ENCODE results near the gene TTC5.

TTC5 gene

GRCh38 chr14:20305265-20306078 lies at the start of gene TTC5 (continued):
- TF ChIP-seq GFI1B (tag by site-specific recombination; IDR thresholded peaks at IDR 0.05) (no peak), ZNF157 (tag by site-specific recombination; IDR thresholded peaks at IDR 0.05) (no peak), ZNF133 (tag by site-specific recombination; IDR thresholded peaks at IDR 0.05) (no peak), ZNF433 (tag by site-specific recombination; IDR thresholded peaks at IDR 0.05; ENCODE audit: low read depth) (no peak), TSHZ1 (tag by site-specific recombination; IDR thresholded peaks at IDR 0.05; ENCODE audit: borderline replicate concordance) (no peak), PBX3 (CRISPR knock-in tag; IDR thresholded peaks at IDR 0.05) (no peak), ZBTB1 (tag by site-specific recombination; IDR thresholded peaks at IDR 0.05) (no peak), ZNF416 (tag by site-specific recombination; IDR thresholded peaks at IDR 0.05) (no peak), ZIC2 (tag by site-specific recombination; IDR thresholded peaks at IDR 0.05) (no peak; the same call in 1 of the 2 replicates), BCL11A (tag by site-specific recombination; IDR thresholded peaks at IDR 0.05; ENCODE audit: low read depth) (no peak), KLF1 (tag by site-specific recombination; IDR thresholded peaks at IDR 0.05) (peak; percentile 14; the same call in 1 of the 2 replicates), ZNF138 (tag by site-specific recombination; IDR thresholded peaks at IDR 0.05; ENCODE audit: borderline replicate concordance) (no peak), OSR2 (tag by site-specific recombination; IDR thresholded peaks at IDR 0.05) (no peak), ZNF449 (tag by site-specific recombination; IDR thresholded peaks at IDR 0.05) (peak; percentile 60), ZNF121 (tag by site-specific recombination; IDR thresholded peaks at IDR 0.05) (no peak), ZNF561 (tag by site-specific recombination; IDR thresholded peaks at IDR 0.05; ENCODE audit: borderline replicate concordance) (0 out of 2 replicates have a peak, but pooled peaks have one; percentile 44), ZEB2 (tag by site-specific recombination; IDR thresholded peaks at IDR 0.05) (peak; percentile 71), ZNF19 (tag by site-specific recombination; IDR thresholded peaks at IDR 0.05; ENCODE audit: low read depth) (no peak), ZNF514 (tag by site-specific recombination; IDR thresholded peaks at IDR 0.05) (no peak), ZNF521 (tag by site-specific recombination; IDR thresholded peaks at IDR 0.05) (no peak), ZFP41 (tag by site-specific recombination; IDR thresholded peaks at IDR 0.05; ENCODE audit: borderline replicate concordance) (no peak), ZNF341 (tag by site-specific recombination; IDR thresholded peaks at IDR 0.05; ENCODE audit: low read depth) (peak; percentile 75), GLI2 (tag by site-specific recombination; IDR thresholded peaks at IDR 0.05; ENCODE audit: borderline replicate concordance, low read depth) (no peak), HOXD13 (CRISPR knock-in tag; IDR thresholded peaks at IDR 0.05; ENCODE audit: borderline replicate concordance) (no peak)
- TF ChIP-seq, protein P1, sequence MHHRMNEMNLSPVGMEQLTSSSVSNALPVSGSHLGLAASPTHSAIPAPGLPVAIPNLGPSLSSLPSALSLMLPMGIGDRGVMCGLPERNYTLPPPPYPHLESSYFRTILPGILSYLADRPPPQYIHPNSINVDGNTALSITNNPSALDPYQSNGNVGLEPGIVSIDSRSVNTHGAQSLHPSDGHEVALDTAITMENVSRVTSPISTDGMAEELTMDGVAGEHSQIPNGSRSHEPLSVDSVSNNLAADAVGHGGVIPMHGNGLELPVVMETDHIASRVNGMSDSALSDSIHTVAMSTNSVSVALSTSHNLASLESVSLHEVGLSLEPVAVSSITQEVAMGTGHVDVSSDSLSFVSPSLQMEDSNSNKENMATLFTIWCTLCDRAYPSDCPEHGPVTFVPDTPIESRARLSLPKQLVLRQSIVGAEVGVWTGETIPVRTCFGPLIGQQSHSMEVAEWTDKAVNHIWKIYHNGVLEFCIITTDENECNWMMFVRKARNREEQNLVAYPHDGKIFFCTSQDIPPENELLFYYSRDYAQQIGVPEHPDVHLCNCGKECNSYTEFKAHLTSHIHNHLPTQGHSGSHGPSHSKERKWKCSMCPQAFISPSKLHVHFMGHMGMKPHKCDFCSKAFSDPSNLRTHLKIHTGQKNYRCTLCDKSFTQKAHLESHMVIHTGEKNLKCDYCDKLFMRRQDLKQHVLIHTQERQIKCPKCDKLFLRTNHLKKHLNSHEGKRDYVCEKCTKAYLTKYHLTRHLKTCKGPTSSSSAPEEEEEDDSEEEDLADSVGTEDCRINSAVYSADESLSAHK (tag by site-specific recombination; IDR thresholded peaks at IDR 0.05), result no peak
- TF ChIP-seq, protein P2, sequence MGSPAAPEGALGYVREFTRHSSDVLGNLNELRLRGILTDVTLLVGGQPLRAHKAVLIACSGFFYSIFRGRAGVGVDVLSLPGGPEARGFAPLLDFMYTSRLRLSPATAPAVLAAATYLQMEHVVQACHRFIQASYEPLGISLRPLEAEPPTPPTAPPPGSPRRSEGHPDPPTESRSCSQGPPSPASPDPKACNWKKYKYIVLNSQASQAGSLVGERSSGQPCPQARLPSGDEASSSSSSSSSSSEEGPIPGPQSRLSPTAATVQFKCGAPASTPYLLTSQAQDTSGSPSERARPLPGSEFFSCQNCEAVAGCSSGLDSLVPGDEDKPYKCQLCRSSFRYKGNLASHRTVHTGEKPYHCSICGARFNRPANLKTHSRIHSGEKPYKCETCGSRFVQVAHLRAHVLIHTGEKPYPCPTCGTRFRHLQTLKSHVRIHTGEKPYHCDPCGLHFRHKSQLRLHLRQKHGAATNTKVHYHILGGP (tag by site-specific recombination; IDR thresholded peaks at IDR 0.05), result no peak
- TF ChIP-seq, protein P3, sequence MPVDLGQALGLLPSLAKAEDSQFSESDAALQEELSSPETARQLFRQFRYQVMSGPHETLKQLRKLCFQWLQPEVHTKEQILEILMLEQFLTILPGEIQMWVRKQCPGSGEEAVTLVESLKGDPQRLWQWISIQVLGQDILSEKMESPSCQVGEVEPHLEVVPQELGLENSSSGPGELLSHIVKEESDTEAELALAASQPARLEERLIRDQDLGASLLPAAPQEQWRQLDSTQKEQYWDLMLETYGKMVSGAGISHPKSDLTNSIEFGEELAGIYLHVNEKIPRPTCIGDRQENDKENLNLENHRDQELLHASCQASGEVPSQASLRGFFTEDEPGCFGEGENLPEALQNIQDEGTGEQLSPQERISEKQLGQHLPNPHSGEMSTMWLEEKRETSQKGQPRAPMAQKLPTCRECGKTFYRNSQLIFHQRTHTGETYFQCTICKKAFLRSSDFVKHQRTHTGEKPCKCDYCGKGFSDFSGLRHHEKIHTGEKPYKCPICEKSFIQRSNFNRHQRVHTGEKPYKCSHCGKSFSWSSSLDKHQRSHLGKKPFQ (tag by site-specific recombination; IDR thresholded peaks at IDR 0.05), result no peak; the same call in 1 of the 2 replicates
